Measurements from ENCODE around the gene SLC38A3.

GRCh38 chr3:50168791-50169190 is 36.3 kb upstream of the SLC38A3 start:
- TF ChIP-seq, protein P1, sequence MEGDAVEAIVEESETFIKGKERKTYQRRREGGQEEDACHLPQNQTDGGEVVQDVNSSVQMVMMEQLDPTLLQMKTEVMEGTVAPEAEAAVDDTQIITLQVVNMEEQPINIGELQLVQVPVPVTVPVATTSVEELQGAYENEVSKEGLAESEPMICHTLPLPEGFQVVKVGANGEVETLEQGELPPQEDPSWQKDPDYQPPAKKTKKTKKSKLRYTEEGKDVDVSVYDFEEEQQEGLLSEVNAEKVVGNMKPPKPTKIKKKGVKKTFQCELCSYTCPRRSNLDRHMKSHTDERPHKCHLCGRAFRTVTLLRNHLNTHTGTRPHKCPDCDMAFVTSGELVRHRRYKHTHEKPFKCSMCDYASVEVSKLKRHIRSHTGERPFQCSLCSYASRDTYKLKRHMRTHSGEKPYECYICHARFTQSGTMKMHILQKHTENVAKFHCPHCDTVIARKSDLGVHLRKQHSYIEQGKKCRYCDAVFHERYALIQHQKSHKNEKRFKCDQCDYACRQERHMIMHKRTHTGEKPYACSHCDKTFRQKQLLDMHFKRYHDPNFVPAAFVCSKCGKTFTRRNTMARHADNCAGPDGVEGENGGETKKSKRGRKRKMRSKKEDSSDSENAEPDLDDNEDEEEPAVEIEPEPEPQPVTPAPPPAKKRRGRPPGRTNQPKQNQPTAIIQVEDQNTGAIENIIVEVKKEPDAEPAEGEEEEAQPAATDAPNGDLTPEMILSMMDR (IDR thresholded peaks at IDR 0.05), result no peak
- TF ChIP-seq POLR2A (IDR thresholded peaks at IDR 0.05), result no peak

Measured in Peyer's patch (tissue), 4 donors.